H7 (cell line): ENCODE results near the gene LMO7. TPM values are rescaled to one million over a fixed set of nuclear protein-coding genes. Genes with fewer than 3 reads are reported as not detected.

Source experiments
- DNase-seq: peaks from one replicate; pipeline ENCODE4 v3.0.0; 2012
- H3K27me3 ChIP-seq: 2 replicates; pipeline ENCODE4 v1.6.0; 2011; ENCODE audit warnings: mild to moderate bottlenecking, low read length; ENCODE audit not compliant: control insufficient read depth, insufficient read depth
- H3K36me3 ChIP-seq: replicated peaks from 2 replicates; pipeline ENCODE4 v1.5.1; 2011; ENCODE audit warnings: low read length; ENCODE audit not compliant: control insufficient read depth, insufficient read depth
- H3K4me3 ChIP-seq: 2 replicates; pipeline ENCODE4 v1.5.1; 2011; ENCODE audit warnings: low read depth, mild to moderate bottlenecking, control low read depth, low read length, moderate library complexity; ENCODE audit not compliant: insufficient read depth
- total RNA-seq: library from RNA; depleted of rRNA; stranded (reverse); fragments of >200 nt; shearing (Covaris generic); gene quantifications from 2 replicates; pipeline ENCODE4 v1.2.3, GENCODE V29; 2014

LMO7 gene
- total RNA-seq, 1 experiment from 2014 or later, result 7.6 TPM

DNA sequence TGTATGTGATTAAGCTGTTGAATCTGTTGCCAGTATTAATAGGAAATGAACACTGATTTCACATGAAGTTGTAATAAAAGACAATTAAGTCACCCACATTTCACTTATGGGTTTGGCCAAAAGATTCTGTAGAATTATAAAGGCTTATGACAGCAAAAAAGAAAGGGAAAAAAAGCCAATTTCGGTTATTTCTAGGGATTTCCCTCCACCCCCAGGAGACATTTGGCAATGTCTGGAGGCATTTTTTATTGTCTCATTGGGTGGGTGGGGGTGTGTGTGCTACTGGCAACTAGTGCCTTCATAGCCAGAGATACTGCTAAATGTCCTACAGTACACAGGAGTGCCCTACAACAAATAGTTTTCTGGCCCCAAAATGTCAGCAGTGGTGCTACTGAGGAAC lies 175.7 kb downstream of the LMO7 start:
- DNase-seq, result no peak
- Histone ChIP-seq H3K27me3 (no peaks in the 10 kb centered on the region), H3K36me3 (no peaks in the 10 kb centered on the region), H3K4me3 (no peak overlapping the region)

DNA sequence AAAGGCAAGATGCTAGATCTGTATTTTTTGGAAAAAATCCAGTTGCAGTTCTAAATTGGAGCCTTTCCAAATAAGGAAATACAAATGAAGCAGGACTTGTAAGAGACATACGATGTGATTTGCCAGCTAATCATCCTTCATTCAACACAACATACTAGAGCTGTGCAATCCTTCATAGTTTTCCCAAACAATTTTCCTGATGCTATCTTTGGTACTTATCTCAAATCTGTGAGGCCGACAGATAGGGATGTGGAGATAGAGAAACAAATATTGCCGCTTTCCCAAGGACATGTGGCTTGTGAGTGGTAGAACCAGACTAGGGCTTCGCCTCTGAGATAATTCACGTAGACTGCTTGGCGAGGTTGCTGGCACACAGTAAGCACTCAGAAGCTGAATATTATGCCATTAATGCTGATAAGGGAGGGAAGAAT lies 176.6 kb downstream of the LMO7 start:
- H3K4me3 ChIP-seq, result no peak overlapping the region
- H3K36me3 ChIP-seq, result no peaks in the 10 kb centered on the region
- H3K27me3 ChIP-seq, result no peaks in the 10 kb centered on the region
- no peak for DNase-seq

DNA sequence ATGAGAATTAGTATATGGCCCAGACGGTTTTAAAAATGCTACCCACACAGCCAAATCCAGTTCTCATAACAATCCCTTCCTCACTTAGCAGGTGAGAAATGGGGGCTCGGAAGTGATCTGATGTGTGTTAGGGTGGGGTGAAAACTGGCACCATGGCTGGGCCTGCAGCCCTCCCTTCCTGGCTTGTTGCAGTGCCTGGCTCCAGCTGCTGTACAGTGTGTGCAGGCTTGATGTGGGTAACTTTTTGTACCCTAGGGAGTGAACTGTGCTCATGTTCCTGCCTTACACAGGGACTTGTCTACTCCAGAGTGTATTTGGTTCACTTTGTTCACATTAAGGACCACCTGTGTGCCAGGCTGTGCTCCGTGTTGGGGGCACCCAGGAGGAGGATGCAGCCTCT lies 177.2 kb downstream of the LMO7 start:
- no peak for DNase-seq
- Histone ChIP-seq H3K27me3 (no peaks in the 10 kb centered on the region), H3K36me3 (no peaks in the 10 kb centered on the region), H3K4me3 (no peak overlapping the region)

DNA sequence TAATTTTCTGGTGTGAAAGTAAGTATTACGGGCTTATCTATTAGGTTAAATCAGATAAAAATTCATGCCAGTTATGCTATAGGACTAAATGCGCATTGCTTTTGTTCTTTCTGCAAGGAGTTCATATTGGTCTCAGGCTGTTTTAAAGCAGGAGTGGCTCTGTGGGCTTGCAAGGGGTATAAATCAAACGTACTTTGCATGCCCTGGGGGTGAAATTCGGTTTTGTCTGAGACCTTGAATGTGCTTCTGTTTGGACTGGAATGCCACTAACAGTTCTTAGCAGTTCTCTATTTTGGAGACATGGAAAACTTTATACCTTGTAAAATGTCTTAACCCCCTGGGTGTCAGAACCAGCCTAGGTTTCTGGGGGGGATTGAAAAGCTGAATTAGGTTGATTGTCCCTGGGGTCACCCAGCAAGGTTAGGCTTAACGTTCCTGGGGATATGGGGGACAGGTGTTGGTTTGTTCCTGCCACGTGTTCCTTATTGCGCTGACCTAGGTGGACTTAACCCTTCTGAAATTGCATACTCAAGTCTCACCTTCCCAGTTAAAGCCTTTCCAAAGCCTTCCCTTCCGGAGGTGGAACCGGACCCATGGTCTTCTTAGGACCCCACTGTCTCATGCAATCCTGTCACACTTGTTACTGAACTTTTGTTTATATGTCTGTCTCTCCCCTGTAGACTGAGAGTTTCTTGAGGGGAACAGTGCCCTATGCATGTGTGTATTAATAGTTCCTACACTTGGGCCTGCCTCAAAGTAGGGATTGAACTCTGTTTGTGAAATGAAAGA lies 182.2 kb downstream of the LMO7 start:
- no peak overlapping the region for H3K4me3 ChIP-seq
- no peak for DNase-seq
- no peaks in the 10 kb centered on the region; the same call in 1 of the 2 replicates for H3K36me3 ChIP-seq
- H3K27me3 ChIP-seq, result no peaks in the 10 kb centered on the region

DNA sequence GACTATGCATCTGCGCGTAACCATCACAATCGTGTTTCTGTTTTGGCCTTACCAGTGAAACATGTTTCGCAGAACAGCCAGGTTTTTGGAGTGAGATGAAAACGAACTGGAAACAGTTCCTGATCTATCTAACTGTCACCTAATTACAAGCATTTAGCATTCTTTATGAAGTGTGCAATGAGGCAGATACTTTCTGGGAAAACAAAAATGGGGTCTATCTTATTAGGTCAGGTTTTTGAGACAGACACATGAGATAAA lies 182.8 kb downstream of the LMO7 start:
- Histone ChIP-seq H3K27me3 (no peaks in the 10 kb centered on the region), H3K36me3 (no peaks in the 10 kb centered on the region; the same call in 1 of the 2 replicates), H3K4me3 (no peak overlapping the region)
- no peak for DNase-seq

DNA sequence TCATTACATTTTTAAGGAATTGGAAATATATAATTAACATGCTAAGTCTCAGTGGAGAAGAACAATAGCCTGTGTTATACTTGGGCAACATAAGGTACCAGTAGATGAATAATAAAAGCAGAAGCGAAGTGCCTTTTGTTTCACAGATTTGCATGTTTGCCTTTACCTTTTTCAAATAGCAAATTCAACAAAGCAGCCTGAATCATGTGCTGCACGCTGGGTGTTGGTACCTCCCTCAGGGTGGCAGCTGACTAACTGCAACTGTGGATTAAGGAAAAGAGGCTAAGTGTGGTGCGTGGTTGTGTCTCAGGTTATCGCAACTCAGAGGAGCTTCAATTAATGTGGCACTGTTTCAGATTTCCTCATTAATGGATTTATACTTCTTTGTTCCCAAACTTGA lies 189.0 kb downstream of the LMO7 start:
- Histone ChIP-seq H3K4me3 (no peak overlapping the region), H3K36me3 (no peaks in the 10 kb centered on the region; the same call in 1 of the 2 replicates), H3K27me3 (no peaks in the 10 kb centered on the region)
- peak; percentile 18 for DNase-seq

DNA sequence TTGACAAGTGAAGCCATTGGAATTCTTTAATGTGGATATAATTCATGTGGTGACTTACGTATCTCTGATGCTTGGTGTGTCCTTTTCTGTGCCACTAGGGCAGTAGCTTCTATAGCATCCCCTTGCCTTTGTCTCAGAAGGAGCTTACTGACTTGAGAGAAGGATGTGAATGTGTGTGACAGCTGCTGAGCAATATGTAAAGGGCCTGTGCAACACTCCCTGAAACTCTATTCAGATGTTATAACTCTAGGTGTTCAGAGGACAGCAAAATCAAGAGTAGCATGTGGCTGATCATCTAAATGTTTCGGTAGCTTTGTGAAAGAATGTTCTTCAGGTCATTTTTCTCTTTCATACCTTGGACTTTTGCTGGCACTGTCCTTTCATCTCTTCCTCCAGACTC lies 189.5 kb downstream of the LMO7 start:
- no peak for DNase-seq
- Histone ChIP-seq H3K27me3 (no peaks in the 10 kb centered on the region), H3K4me3 (no peak overlapping the region), H3K36me3 (no peaks in the 10 kb centered on the region; the same call in 1 of the 2 replicates)

DNA sequence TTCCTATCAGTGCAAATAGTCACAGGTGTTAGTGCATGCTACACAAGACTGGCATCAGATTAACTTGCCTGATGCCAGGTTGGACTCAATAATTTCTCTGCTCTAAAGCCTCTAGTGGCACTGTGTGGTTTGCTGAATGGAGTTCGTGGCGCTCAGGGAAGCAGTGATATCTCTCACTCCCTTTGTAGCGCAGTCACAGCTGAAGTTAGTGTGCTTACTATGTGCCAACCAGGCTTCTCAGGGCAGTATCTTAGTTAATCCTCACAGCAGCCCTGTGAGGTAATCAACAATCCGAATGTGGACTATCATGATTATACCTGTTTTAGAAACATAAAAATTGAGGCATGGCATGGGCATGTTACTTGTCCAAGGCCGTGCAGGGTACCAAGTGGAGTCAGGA lies 190.3 kb downstream of the LMO7 start:
- no peaks in the 10 kb centered on the region; the same call in 1 of the 2 replicates for H3K36me3 ChIP-seq
- no peak overlapping the region for H3K4me3 ChIP-seq
- DNase-seq, result no peak
- no peaks in the 10 kb centered on the region for H3K27me3 ChIP-seq

DNA sequence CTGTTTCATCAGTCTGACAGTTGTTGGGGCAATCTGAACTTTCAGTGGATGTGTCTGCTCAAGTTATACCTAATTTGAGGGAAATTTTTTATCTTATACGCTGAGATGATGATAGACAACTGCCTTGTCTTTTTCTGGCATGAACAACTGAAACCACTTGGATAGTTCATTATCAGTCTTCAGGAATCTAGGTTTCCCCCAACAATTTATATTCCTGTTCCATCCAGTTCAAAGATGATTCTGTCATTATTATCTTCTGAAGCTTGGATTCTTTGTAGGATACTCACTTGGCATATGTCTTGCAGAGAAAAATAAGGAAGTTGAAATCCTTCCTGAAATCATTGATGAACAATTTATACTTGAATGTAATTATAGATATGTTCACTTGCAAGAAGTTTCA lies 193.7 kb downstream of the LMO7 start:
- no peak for DNase-seq
- Histone ChIP-seq H3K27me3 (no peaks in the 10 kb centered on the region), H3K4me3 (no peak overlapping the region), H3K36me3 (no peaks in the 10 kb centered on the region; the same call in 1 of the 2 replicates)

DNA sequence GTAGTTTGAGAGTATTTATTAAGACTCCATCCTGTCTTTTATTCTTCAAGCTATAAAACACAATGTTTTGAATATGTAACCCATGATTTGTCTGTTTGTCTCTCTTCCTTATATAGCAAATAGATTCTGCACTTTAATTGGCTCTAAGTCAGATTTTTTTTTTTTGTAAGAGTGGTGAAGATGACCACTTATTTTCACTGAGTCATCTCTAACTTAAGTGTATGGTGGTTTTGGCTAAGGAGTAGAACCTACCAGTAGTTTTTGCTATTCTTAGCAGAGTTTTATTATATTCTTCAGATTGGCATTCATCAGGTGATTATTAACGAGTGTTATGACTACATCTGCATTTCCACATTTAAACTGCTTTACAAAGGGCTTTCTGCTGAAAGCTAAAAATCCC lies 194.7 kb downstream of the LMO7 start:
- no peak for DNase-seq
- Histone ChIP-seq H3K27me3 (no peaks in the 10 kb centered on the region), H3K4me3 (no peak overlapping the region), H3K36me3 (no peaks in the 10 kb centered on the region; the same call in 1 of the 2 replicates)

DNA sequence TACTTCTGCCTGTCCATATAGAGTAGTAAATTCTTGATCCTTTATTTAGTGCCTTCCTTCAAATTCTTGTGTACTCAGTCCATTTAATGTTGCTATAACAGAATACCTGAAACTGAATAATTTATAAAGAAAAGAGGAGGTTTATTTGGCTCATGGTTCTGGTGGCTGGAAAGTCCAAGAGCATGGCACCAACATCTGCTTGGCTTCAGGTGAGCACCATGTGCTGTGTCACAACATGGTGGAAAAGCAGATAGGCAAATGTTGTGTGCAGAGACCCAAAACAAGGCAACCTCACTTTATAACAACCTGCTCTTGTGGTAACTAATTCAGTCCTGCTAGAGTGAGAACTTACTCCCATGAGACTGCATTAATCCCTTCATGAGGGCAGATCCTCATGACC lies 195.3 kb downstream of the LMO7 start:
- H3K36me3 ChIP-seq, result no peaks in the 10 kb centered on the region; the same call in 1 of the 2 replicates
- DNase-seq, result no peak
- no peaks in the 10 kb centered on the region for H3K27me3 ChIP-seq
- no peak overlapping the region for H3K4me3 ChIP-seq

DNA sequence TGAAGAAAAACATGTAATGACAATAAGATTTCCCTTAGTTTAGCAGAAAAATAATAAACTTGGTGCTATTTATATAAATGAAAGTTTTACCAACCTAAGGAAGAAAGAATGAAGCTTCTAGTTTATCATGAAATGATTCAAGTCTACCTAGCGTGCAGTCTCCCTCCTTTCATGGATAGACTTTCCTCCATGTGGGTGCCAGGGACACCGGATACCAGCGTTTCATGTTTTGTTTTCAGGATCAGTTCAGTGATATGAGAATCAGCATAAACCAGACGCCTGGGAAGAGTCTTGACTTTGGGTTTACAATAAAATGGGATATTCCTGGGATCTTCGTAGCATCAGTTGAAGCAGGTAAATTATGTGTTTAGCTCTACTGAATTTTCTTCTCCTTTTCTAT lies 196.7 kb downstream of the LMO7 start:
- H3K36me3 ChIP-seq, result no peaks in the 10 kb centered on the region; the same call in 1 of the 2 replicates
- H3K4me3 ChIP-seq, result no peak overlapping the region
- no peak for DNase-seq
- H3K27me3 ChIP-seq, result no peaks in the 10 kb centered on the region

DNA sequence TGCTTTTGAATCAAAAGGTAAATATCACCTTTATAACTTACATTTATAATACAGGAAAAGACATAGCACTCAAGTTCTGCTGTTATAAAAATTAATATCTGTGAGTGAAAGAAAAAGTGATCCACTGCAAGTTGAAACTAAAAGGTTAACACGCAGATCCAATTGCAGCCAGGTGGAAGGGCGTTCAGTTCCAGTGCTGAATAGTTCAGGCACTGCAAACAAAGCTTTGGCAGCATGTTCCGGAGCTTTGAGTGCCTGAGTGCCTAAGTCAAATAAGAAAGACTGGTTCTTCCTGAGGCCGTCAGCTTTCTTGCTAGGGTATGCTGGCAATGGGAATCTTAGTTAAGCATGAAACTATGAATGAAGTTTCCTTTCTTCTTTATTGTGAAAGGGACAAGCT lies 200.3 kb downstream of the LMO7 start:
- no peak for DNase-seq
- no peaks in the 10 kb centered on the region; the same call in 1 of the 2 replicates for H3K36me3 ChIP-seq
- no peaks in the 10 kb centered on the region for H3K27me3 ChIP-seq
- H3K4me3 ChIP-seq, result no peak overlapping the region

DNA sequence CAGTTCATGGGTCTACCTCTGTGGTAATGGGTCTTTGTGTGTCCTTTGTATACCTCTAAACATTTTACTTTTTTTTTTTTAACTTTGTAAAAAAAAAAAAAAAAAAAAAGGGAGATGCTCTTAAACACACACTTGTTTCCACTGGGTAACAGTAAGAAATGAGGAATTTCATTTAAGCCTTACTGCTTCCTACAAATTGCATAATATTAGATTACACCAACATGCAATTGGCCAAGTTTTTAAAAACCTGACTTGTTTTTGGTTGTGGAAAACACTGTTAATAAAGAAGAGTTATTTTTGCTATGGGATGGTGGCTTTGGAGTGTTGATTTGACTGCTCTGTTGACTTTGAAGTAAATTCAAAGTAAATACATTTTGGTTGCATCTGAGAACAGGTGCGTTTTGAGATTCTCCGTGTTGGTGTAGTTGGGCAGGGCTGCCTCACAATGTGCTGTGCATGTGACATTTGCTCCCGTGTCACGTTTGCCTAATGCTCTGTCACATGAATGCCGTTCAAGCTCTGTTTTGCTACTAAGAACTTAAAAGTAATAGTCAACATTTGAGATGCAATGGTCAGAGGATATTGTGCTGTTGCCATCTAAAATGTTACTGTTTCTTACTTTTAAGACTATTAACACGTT lies 202.4 kb downstream of the LMO7 start:
- H3K36me3 ChIP-seq, result peaks cover 6% of the 10 kb centered on the region

DNA sequence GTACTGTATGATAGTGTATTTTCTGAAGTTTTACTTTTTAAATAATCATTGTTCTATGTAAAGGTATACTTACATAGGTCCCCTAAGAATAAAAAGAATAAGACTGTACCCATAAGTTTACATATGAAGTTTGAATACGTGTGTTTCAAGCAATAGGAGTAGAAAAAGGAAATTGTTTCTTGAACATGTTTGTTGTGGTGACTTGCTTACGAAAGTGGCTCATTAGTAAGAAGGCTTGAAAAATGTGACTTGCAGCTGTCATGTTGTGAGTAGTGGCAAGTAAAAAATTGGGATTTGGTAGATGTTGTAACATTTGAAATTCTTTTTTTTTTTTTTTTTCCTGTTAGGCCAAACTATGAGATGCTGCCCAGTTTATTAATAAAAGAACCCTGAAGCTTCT lies 203.3 kb downstream of the LMO7 start:
- peaks cover 6% of the 10 kb centered on the region for H3K36me3 ChIP-seq
- H3K27me3 ChIP-seq, result no peaks in the 10 kb centered on the region
- no peak for DNase-seq
- no peak overlapping the region for H3K4me3 ChIP-seq

More for the DNA sequence above, 202.4 kb downstream of the LMO7 start:
- H3K27me3 ChIP-seq, result no peaks in the 10 kb centered on the region
- no peak for DNase-seq
- H3K4me3 ChIP-seq, result no peak overlapping the region
